Measurements from ENCODE around the gene BTRC. TPM values are rescaled to one million over a fixed set of nuclear protein-coding genes. Genes with fewer than 3 reads are reported as not detected.

Gene BTRC
- total and polyA plus RNA-seq, 10 of the 15 experiments (the other 5 are each of a cell fraction or from before 2014, with no cell fraction given), result 2.2 to 18.6 (median 8.6) TPM

DNA sequence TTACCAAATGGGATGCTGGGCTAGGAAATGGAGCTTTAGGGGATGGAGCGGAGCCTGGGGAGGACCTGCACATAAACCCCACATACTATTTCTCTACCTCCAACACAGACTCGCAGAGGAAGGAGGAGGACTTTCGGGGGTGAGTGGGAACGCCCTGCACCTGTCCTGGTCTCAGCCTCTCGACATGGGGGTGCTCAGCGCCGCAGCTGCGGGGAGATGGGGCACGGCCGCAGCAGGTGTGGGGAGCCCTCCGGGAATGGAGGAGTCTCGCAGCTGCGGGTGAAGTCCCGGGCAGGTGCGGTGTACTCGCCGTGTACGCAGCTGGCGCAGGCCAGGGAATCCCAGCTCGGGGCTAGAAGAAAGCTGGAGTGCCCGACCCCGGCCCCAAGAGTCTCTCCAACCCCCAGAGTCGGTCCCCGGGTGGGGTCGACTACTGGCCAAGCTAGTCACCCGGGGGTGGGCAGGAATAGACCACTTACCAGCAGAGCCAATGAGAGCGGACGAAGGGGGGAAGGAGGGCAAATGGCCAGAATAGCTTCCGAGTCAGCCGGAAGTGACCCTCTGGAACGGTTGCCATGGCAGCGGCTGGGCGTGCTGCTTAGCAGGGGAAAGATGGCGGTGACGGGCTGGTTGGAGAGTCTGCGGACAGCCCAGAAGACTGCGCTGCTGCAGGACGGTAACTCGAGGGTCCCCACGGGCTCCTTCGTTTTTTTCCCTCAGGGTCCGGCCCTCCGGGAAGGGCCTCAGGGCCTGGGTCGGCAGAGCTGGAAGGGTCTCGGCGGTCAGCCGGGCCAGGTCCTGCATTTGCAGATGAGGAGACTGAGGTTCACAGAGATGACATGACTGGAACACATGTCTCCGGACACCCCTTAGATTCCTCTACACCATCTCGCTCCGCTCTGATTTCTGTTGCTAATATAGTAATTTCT is 234.0 kb downstream of the BTRC start, which contains the start of the genes DPCD and POLL:
TSS of gene DPCD (plus strand) at position 597 of the 929 bp plus-strand sequence. CDS start at position 613, 16 bp downstream.
TSS of gene POLL (minus strand) at position 533 of the 929 bp plus-strand sequence. CDS start 897 bp downstream, outside the sequence.
- intact Hi-C loops (cut with micrococcal nuclease; ENCODE audit: unreplicated experiment), result no loop called here
- Histone ChIP-seq H3K9ac (ENCODE audit: control insufficient read depth, insufficient read depth, low read length) (peak within 1 kb of the TSS; percentile 81), H3K9me3 (replicated peaks; ENCODE audit: control insufficient read depth, insufficient read depth, low read length) (no peaks in the 10 kb centered on the region), H3K4me1 (ENCODE audit: control insufficient read depth, insufficient read depth, low read length) (peaks cover 4% of the 10 kb centered on the region; the same call in 1 of the 2 replicates), H2AFZ (ENCODE audit: control insufficient read depth, low read depth, low read length) (peak within 1 kb of the TSS; percentile 95), H3K4me3 (peak within 1 kb of the TSS; percentile 79), H3K27ac (ENCODE audit: control insufficient read depth, insufficient read depth) (peak within 1 kb of the TSS; percentile 76), H3K4me2 (ENCODE audit: control insufficient read depth, insufficient read depth) (peak within 1 kb of the TSS; percentile 77), H3K36me3 (ENCODE audit: control insufficient read depth in 2 of 2, insufficient read depth in 2 of 2, low read length in 1 of 2) (peaks cover 0 to 3% of the 10 kb centered on the region in 2 experiments; a peak in 2 of 4 replicates), H3K79me2 (ENCODE audit: control insufficient read depth, insufficient read depth, low read length) (peaks cover 13% of the 10 kb centered on the region), H4K20me1 (ENCODE audit: control insufficient read depth, insufficient read depth) (no peaks in the 10 kb centered on the region), H3K27me3 (replicated peaks in 1 of 2; ENCODE audit: control insufficient read depth in 2 of 2, insufficient read depth in 2 of 2, low read length in 1 of 2) (no peaks in the 10 kb centered on the region)
- FAIRE-seq, result peak; percentile 97
- RAD21 ChIA-PET (ENCODE audit: unreplicated experiment), result interaction anchor here (0.6 to 1.7 kb wide), 9 partner anchors 15 to 863 kb away, joined by 3 to 9 read pairs (median 4); partner anchors contain the start of gene KCNIP2
- TSS peak; percentile 79 for BruUV-seq (replicated peaks)
- under 1% methylated on average over 43 of the region's 50 CpGs for WGBS (ENCODE audit: insufficient coverage, insufficient replicate concordance, low lambda C conversion rate, missing lambda C conversion rate)
- peak; percentile 99 for ATAC-seq
- CTCF ChIA-PET, result interaction anchor here (0.7 to 2.8 kb wide), 10 partner anchors 8 to 547 kb away, joined by 3 to 14 read pairs (median 4); partner anchors contain the start of gene NPM3
- SMC1A ChIA-PET (ENCODE audit: uncharacterized antibody, unreplicated experiment), result interaction anchor here (1.0 to 1.6 kb wide), 5 partner anchors 101 to 420 kb away, joined by 3 to 5 read pairs (median 3); no protein-coding TSS in a partner anchor
- POLR2A ChIA-PET, result interaction anchor here (0.7 to 1.0 kb wide), 4 partner anchors 9 to 557 kb away, joined by 3 to 5 read pairs (median 3); partner anchors contain the start of gene PDZD7
- in situ Hi-C loops (cut with MboI), result no loop called here
- peak; percentile 71 for DNase-seq (ENCODE audit: low read depth, low spot score)
- TF ChIP-seq MEF2B (IDR thresholded peaks at IDR 0.05; ENCODE audit: partially characterized antibody, poor library complexity, severe bottlenecking) (peak; percentile 48), WRNIP1 (IDR thresholded peaks at IDR 0.05; ENCODE audit: borderline replicate concordance, low read depth, low read length) (0 out of 2 replicates have a peak, but pooled peaks have one; percentile 49), BMI1 (IDR thresholded peaks at IDR 0.05; ENCODE audit: borderline replicate concordance) (peak; percentile 99), STAT3 (IDR thresholded peaks at IDR 0.05; ENCODE audit: low read depth, low read length) (no peak), SREBF1 (IDR thresholded peaks at IDR 0.05; ENCODE audit: low read length) (peak; percentile 87), LARP7 (IDR thresholded peaks at IDR 0.05) (no peak), NR2F1 (conservative IDR thresholded peaks at IDR 0.05) (no peak), HCFC1 (IDR thresholded peaks at IDR 0.05; ENCODE audit: low read length) (peak; percentile 76), ATF7 (IDR thresholded peaks at IDR 0.05; ENCODE audit: low read depth) (peak; percentile 57; the same call in 1 of the 2 replicates), SMAD5 (IDR thresholded peaks at IDR 0.05; ENCODE audit: low read depth) (no peak), NFIC (IDR thresholded peaks at IDR 0.05; ENCODE audit: low read depth, low read length) (no peak), RBBP5 (conservative IDR thresholded peaks at IDR 0.05) (no peak), IKZF1 (conservative IDR thresholded peaks at IDR 0.05) (peak; percentile 64), ATF3 (IDR thresholded peaks at IDR 0.05; ENCODE audit: borderline replicate concordance, extremely low read depth, low read depth, low read length) (no peak), SIN3A (IDR thresholded peaks at IDR 0.05; ENCODE audit: low read depth, low read length) (peak; percentile 97)
- TF ChIP-seq, protein P1, sequence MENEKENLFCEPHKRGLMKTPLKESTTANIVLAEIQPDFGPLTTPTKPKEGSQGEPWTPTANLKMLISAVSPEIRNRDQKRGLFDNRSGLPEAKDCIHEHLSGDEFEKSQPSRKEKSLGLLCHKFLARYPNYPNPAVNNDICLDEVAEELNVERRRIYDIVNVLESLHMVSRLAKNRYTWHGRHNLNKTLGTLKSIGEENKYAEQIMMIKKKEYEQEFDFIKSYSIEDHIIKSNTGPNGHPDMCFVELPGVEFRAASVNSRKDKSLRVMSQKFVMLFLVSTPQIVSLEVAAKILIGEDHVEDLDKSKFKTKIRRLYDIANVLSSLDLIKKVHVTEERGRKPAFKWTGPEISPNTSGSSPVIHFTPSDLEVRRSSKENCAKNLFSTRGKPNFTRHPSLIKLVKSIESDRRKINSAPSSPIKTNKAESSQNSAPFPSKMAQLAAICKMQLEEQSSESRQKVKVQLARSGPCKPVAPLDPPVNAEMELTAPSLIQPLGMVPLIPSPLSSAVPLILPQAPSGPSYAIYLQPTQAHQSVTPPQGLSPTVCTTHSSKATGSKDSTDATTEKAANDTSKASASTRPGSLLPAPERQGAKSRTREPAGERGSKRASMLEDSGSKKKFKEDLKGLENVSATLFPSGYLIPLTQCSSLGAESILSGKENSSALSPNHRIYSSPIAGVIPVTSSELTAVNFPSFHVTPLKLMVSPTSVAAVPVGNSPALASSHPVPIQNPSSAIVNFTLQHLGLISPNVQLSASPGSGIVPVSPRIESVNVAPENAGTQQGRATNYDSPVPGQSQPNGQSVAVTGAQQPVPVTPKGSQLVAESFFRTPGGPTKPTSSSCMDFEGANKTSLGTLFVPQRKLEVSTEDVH (IDR thresholded peaks at IDR 0.05; ENCODE audit: low read depth, partially characterized antibody), result peak; percentile 63
- TF ChIP-seq, protein P2, sequence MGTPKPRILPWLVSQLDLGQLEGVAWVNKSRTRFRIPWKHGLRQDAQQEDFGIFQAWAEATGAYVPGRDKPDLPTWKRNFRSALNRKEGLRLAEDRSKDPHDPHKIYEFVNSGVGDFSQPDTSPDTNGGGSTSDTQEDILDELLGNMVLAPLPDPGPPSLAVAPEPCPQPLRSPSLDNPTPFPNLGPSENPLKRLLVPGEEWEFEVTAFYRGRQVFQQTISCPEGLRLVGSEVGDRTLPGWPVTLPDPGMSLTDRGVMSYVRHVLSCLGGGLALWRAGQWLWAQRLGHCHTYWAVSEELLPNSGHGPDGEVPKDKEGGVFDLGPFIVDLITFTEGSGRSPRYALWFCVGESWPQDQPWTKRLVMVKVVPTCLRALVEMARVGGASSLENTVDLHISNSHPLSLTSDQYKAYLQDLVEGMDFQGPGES (IDR thresholded peaks at IDR 0.05), result no peak
- TF ChIP-seq, protein P3, sequence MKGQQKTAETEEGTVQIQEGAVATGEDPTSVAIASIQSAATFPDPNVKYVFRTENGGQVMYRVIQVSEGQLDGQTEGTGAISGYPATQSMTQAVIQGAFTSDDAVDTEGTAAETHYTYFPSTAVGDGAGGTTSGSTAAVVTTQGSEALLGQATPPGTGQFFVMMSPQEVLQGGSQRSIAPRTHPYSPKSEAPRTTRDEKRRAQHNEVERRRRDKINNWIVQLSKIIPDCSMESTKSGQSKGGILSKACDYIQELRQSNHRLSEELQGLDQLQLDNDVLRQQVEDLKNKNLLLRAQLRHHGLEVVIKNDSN (IDR thresholded peaks at IDR 0.05; ENCODE audit: borderline replicate concordance, extremely low read length, insufficient read depth, low read depth, low read length), result no peak

All from GM12878 (cell line).